Peyer's patch (tissue), 4 donors: ENCODE results near the gene SESN3. TPM values are rescaled to one million over a fixed set of nuclear protein-coding genes. Genes with fewer than 3 reads are reported as not detected.

Experiments
- DNase-seq, 3 donors: peaks; one replicate each; pipeline ENCODE4 v3.0.0-alpha.2; 2017 to 2019
- H3K27ac ChIP-seq, 4 donors: fragments of 200-600 bp; sonication (generic); one replicate each; pipeline ENCODE4 v1.5.1; 2016 to 2019
- H3K27me3 ChIP-seq, 2 donors: fragments of 200-600 bp; sonication (generic); one replicate each; pipeline ENCODE4 v1.5.1; 2019
- H3K36me3 ChIP-seq, 3 donors: fragments of 200-600 bp; sonication (generic); one replicate each; pipeline ENCODE4 v1.5.1; 2016 to 2019
- H3K4me1 ChIP-seq, 4 donors: fragments of 200-600 bp; sonication (generic); one replicate each; pipeline ENCODE4 v1.5.1; 2016 to 2019
- H3K4me3 ChIP-seq, 4 donors: fragments of 200-600 bp; sonication (generic); 1 replicate in 3 of 4; 2 replicates in 1 of 4; pipeline ENCODE4 v1.5.1; 2016 to 2019; ENCODE audit warnings: mild to moderate bottlenecking in 1 of 4
- H3K9me3 ChIP-seq, 4 donors: fragments of 200-600 bp; sonication (generic); one replicate each; pipeline ENCODE4 v1.5.1; 2016 to 2019; ENCODE audit warnings: mild to moderate bottlenecking in 1 of 4
- POLR2A ChIP-seq, 2 donors: fragments of 450-650 bp; IDR thresholded peaks; one replicate each; pipeline ENCODE4 v1.5.1; 2017; ENCODE audit warnings: antibody characterized with exemption in 2 of 2, mild to moderate bottlenecking in 2 of 2, moderate library complexity in 2 of 2
- total RNA-seq, 4 donors: library from RNA; depleted of rRNA; stranded (reverse); fragments of >200 nt; gene quantifications; one replicate each; pipeline ENCODE4 v1.1.0, GENCODE V29; 2016
- TF ChIP-seq, protein P1 (sequence below), 6 experiments: fragments of 450-650 bp in 4 of 6; fragments of 200-600 bp in 2 of 6; sonication (generic) in 1 of 6; IDR thresholded peaks; one replicate each; pipeline ENCODE4 v1.5.1; 2017 to 2019; ENCODE audit warnings: antibody characterized with exemption in 6 of 6, mild to moderate bottlenecking in 3 of 6, moderate library complexity in 1 of 6

The SESN3 gene
- total RNA-seq, 4 donors from 2014 or later = 23.1 to 52.8 (median 28.4) TPM

DNA sequence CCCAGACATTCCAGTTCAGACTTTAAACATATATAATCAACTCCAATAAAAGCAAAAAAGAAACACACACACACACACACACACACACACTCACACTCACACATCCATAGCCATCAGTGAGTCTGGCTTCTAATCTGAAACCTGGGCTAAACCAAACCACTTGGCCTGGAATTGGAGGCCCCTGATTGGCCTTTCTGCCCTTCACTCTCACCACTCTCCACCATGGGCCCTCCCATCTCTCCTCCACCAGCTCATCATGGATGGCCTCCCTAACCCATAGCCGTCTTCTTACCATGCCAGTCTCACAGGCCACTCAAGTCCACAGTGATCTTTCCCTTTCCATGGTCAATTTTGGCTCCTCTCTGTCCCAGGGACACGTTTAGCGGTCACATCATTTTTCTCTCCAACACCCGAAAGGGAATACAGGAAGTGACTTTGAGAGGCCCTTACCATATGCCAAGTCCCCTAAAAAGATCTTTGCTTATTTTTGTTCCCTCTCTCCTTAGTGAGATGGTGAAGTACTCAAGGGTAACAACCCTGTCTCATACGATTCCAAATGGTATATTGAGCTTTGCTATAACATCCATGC, 74.8 kb downstream of the SESN3 start:
- Histone ChIP-seq H3K4me1 (peaks cover 0 to 18% (median 5%) of the 10 kb centered on the region in 4 donors), H3K36me3 (no peaks in the 10 kb centered on the region), H3K27me3 (no peaks in the 10 kb centered on the region), H3K27ac (no peak overlapping the region), H3K9me3 (no peaks in the 10 kb centered on the region), H3K4me3 (no peak overlapping the region)
- TF ChIP-seq, protein P1, sequence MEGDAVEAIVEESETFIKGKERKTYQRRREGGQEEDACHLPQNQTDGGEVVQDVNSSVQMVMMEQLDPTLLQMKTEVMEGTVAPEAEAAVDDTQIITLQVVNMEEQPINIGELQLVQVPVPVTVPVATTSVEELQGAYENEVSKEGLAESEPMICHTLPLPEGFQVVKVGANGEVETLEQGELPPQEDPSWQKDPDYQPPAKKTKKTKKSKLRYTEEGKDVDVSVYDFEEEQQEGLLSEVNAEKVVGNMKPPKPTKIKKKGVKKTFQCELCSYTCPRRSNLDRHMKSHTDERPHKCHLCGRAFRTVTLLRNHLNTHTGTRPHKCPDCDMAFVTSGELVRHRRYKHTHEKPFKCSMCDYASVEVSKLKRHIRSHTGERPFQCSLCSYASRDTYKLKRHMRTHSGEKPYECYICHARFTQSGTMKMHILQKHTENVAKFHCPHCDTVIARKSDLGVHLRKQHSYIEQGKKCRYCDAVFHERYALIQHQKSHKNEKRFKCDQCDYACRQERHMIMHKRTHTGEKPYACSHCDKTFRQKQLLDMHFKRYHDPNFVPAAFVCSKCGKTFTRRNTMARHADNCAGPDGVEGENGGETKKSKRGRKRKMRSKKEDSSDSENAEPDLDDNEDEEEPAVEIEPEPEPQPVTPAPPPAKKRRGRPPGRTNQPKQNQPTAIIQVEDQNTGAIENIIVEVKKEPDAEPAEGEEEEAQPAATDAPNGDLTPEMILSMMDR (IDR thresholded peaks at IDR 0.05) = no peak
- TF ChIP-seq POLR2A (IDR thresholded peaks at IDR 0.05) = no peak
- no peak for DNase-seq

DNA sequence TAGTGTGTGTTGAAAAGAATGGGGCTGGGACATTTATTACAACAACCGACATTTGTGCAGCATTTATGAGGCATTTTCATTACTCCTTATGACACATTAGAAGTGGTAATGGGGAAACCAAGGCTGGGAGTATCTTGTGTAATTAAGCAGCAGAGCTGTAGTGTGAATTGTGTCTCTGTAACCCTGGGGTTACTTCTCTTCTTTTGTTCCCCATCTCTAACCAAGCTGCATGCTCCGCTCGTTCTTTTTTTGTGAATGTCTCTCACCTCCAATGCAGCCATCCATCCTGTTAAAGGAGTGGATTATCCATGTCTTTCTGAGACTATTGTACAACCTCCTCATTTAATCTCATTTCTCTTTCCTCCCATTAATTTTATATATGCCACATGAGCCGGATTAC, 75.6 kb downstream of the SESN3 start:
- Histone ChIP-seq H3K4me3 (no peak overlapping the region), H3K27me3 (no peaks in the 10 kb centered on the region), H3K27ac (no peak overlapping the region), H3K36me3 (no peaks in the 10 kb centered on the region), H3K9me3 (no peaks in the 10 kb centered on the region), H3K4me1 (peaks cover 0 to 18% (median 5%) of the 10 kb centered on the region in 4 donors)
- DNase-seq = no peak
- no peak for TF ChIP-seq POLR2A (IDR thresholded peaks at IDR 0.05)
- TF ChIP-seq, protein P1 (IDR thresholded peaks at IDR 0.05) = no peak

DNA sequence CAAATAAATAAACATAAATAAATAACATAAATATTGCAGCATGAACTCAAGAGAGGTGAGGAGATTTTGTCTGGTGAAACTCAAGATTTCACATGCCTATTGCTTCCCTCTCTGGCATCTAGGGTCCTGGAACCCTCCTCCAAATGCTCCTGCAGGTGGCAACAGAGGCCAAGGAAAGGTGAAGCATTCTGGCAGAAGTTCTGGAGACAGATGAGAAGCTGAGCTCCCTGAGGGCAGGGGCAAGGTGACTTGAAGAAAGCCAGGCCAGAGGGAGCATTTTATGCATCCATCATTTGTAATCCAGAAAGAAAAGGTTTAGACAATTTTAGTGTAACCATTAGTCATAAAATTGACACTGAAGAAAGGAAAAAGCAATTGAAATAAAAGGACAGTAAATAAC, 76.5 kb downstream of the SESN3 start:
- H3K4me1 ChIP-seq = peaks cover 0 to 25% (median 5%) of the 10 kb centered on the region in 4 donors
- DNase-seq = peak in 2 of 3 donors; percentile 63 to 84
- no peak overlapping the region for H3K4me3 ChIP-seq
- H3K27ac ChIP-seq = peak overlapping the region in 1 of 4 donors; percentile 90
- TF ChIP-seq, protein P1 (IDR thresholded peaks at IDR 0.05) = peak in 5 of 6 experiments; percentile 56 to 70 (median 64)
- TF ChIP-seq POLR2A (IDR thresholded peaks at IDR 0.05) = no peak
- no peaks in the 10 kb centered on the region for H3K9me3 ChIP-seq
- no peaks in the 10 kb centered on the region for H3K36me3 ChIP-seq
- no peaks in the 10 kb centered on the region for H3K27me3 ChIP-seq

DNA sequence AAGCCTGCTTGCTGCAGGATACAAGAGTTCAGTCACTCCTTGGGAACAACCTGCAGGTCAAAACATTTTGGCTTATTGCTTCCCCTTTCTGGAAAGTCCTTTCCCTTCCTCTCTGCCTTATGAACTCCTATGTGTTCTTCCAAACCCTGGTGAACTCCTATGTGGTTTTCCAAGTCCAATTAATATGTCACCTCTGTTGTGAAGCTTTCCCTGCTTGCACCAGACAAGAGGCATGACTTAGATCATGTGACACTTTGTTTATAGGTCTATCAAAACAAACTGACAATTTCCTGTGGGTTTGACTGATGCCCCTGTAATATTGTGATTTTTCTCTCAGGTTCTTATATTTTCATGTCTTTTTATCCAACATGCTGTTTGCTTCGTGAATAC, 77.2 kb downstream of the SESN3 start:
- Histone ChIP-seq H3K4me1 (peaks cover 0 to 25% (median 5%) of the 10 kb centered on the region in 4 donors), H3K36me3 (no peaks in the 10 kb centered on the region), H3K9me3 (no peaks in the 10 kb centered on the region), H3K27me3 (no peaks in the 10 kb centered on the region), H3K4me3 (peak overlapping the region in 1 of 4 donors; percentile 32), H3K27ac (peak overlapping the region in 3 of 4 donors; percentile 40 to 90 (median 69))
- TF ChIP-seq POLR2A (IDR thresholded peaks at IDR 0.05) = no peak
- TF ChIP-seq, protein P1 (IDR thresholded peaks at IDR 0.05) = no peak
- no peak for DNase-seq

DNA sequence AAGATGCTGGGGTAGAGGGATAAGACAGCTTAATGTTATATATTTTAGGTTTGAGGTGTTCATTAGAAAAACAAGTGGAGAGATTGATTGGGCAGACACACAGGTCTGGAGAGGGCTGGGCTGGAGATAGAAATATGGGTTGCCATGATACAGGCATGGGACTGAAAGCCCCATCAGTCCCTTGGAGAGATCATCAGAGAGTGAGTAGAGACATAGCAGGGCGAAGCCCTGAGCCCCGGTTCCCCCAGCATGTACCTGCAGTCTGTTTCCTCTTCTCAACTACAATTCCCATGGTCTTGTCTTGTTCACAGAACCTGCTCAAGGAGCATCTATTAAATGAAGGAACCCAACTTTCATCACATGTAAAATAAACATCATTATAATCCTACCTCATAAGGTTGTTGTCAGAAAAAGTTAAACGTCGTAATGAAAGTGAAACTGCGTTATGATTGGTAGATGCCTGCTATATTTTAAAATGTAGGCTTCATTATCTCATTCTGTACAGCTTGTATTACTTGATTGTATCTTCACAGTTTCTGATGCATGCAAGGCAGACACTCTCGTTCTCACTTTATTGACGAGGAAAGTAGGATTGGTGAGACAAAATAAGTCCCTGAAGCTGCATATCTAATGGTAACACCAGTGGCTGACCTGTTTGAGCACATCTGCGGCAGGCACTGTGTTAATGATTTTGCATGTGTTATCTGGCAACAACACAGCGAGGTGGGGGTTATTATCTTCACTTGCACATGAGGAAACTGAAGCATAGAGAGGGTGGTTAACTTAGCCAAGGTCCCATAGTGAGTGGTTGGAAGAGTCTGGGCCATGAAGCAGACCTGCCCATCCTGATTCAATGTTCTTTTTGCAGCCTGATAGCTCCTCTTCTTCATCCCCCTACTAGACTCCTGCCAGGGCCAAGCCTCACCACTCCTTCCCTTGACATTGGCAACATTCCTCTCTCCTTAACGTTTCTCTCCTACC, 77.8 kb downstream of the SESN3 start:
- TF ChIP-seq, protein P1 (IDR thresholded peaks at IDR 0.05) = no peak
- TF ChIP-seq POLR2A (IDR thresholded peaks at IDR 0.05) = no peak
- peak overlapping the region; percentile 5 to 40 (median 31) for H3K4me3 ChIP-seq
- peak overlapping the region; percentile 32 to 90 (median 54) for H3K27ac ChIP-seq
- H3K36me3 ChIP-seq = no peaks in the 10 kb centered on the region
- no peaks in the 10 kb centered on the region for H3K9me3 ChIP-seq
- H3K27me3 ChIP-seq = no peaks in the 10 kb centered on the region
- DNase-seq = peak in 1 of 3 donors; percentile 44
- H3K4me1 ChIP-seq = peaks cover 0 to 25% (median 5%) of the 10 kb centered on the region in 4 donors
